NT2/D1 (cell line): ENCODE measurements around the gene ACTR5.

ENCODE experiments used
- DNase-seq: peaks from one replicate; pipeline ENCODE4 v3.0.0-alpha.2; 2011; ENCODE audit warnings: low read depth, low spot score
- H3K27me3 ChIP-seq: 2 replicates; pipeline ENCODE4 v1.6.0; 2011; ENCODE audit warnings: mild to moderate bottlenecking; ENCODE audit not compliant: insufficient read length, insufficient read depth
- H3K36me3 ChIP-seq: 2 replicates; pipeline ENCODE4 v1.6.1; 2011; ENCODE audit warnings: mild to moderate bottlenecking, low read length, mixed read lengths; ENCODE audit not compliant: insufficient read depth, insufficient read length
- H3K4me1 ChIP-seq: 2 replicates; pipeline ENCODE4 v1.5.1; 2011; ENCODE audit not compliant: insufficient read depth, insufficient read length
- H3K4me3 ChIP-seq: 2 replicates; pipeline ENCODE4 v1.5.1; 2011; ENCODE audit warnings: low read depth; ENCODE audit not compliant: insufficient read length
- H3K9ac ChIP-seq: 2 replicates; pipeline ENCODE4 v1.6.0; 2011; ENCODE audit warnings: low read depth; ENCODE audit not compliant: insufficient read length
- H3K9me3 ChIP-seq: 2 replicates; pipeline ENCODE4 v1.5.1; 2011; ENCODE audit warnings: mild to moderate bottlenecking, low read length; ENCODE audit not compliant: insufficient read depth
- SUZ12 ChIP-seq: IDR thresholded peaks from 2 replicates; pipeline ENCODE4 v1.6.1; 2011; ENCODE audit not compliant: insufficient read length, insufficient read depth; ENCODE audit errors: extremely low read depth
- YY1 ChIP-seq: IDR thresholded peaks from 2 replicates; pipeline ENCODE4 v1.6.1; 2011; ENCODE audit not compliant: insufficient read length, insufficient read depth
- ZNF274 ChIP-seq: IDR thresholded peaks from 2 replicates; pipeline ENCODE4 v1.6.1; 2011; ENCODE audit warnings: mild to moderate bottlenecking, low read depth, low read length

ACTR5 gene

DNA sequence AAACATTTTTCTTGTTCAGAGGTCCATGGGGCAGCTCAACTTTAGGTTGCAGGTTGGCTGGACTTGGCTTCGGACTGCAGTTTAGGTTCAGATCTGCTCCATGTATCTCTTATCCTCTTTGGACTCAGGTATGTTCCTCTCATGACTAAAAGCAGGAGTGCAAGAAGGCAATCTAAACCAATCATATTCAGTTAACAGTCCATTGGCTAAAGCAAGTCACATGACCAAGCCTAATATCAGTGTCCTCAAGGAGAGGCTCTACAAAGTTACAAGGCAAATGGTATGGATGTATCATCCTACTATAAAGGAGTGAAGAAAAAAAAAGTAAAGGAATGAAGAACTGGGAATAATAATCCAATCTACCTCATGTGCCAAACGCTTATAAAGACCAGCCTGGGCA, 2.5 kb upstream of the ACTR5 start:
- peaks cover 30% of the 10 kb centered on the region for H3K27me3 ChIP-seq
- no peak overlapping the region for H3K9ac ChIP-seq
- no peak for DNase-seq

DNA sequence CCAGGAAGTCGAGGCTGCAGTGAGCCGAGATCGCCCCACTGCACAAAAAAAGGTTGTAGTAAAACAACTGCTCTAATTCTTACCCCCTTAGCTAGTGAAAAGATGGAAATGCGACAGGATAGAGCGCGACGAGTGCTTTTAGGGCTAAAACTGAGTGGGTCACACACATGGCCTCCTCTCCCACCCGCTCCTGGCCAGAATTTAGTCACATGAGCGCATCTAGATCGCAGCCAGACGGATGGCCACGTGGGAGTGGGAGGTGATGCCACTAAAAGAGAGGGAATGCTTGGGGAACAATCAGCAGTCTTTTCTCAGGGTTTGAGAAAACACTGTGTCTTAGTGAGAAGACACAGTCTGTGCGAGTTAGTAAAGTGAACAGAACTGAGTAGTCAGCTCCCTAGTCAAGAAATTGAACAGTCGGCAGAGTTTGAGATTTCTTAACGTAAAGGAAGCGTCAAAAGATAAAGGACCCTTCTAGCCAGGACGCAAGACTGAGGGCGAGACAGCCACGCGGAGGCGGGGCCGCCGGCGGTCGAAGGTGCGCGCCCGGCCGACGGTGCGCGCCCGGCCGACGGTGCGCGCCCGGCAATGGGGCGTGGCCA, 664 bp upstream of the ACTR5 start:
- Histone ChIP-seq H3K36me3 (peaks cover 23% of the 10 kb centered on the region), H3K4me3 (no peak overlapping the region), H3K9me3 (no peaks in the 10 kb centered on the region), H3K9ac (no peak overlapping the region), H3K4me1 (peaks cover 4% of the 10 kb centered on the region), H3K27me3 (peaks cover 16% of the 10 kb centered on the region)
- no peak for TF ChIP-seq YY1
- no peak for TF ChIP-seq ZNF274
- no peak for TF ChIP-seq SUZ12
- no peak for DNase-seq

More for the DNA sequence above, 2.5 kb upstream of the ACTR5 start:
- Histone ChIP-seq H3K4me3 (no peak overlapping the region), H3K9me3 (no peaks in the 10 kb centered on the region), H3K36me3 (peaks cover 6% of the 10 kb centered on the region), H3K4me1 (peaks cover 4% of the 10 kb centered on the region)
- TF ChIP-seq YY1 (no peak), SUZ12 (no peak), ZNF274 (no peak)

DNA sequence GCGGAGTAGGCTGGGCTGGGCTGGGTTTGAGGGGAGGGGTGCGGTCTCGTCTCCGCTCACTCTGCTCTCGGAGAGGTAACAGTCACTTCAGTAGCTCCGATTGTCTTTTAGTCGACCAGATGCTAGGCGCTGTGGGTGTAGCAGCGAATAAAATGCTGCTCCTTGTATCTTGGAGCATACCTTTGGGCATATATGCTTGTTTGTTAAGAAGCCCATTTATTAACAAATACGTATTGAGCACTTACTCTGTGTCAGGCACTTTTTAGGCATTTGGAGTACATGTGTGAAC, 545 bp downstream of the ACTR5 start:
- Histone ChIP-seq H3K4me3 (peak overlapping the region; percentile 92), H3K9me3 (no peaks in the 10 kb centered on the region), H3K9ac (peak overlapping the region; percentile 98), H3K27me3 (peaks cover 16% of the 10 kb centered on the region), H3K36me3 (peaks cover 31% of the 10 kb centered on the region), H3K4me1 (peaks cover 4% of the 10 kb centered on the region)
- DNase-seq, result no peak
- TF ChIP-seq YY1, result no peak
- TF ChIP-seq ZNF274, result no peak
- no peak for TF ChIP-seq SUZ12

DNA sequence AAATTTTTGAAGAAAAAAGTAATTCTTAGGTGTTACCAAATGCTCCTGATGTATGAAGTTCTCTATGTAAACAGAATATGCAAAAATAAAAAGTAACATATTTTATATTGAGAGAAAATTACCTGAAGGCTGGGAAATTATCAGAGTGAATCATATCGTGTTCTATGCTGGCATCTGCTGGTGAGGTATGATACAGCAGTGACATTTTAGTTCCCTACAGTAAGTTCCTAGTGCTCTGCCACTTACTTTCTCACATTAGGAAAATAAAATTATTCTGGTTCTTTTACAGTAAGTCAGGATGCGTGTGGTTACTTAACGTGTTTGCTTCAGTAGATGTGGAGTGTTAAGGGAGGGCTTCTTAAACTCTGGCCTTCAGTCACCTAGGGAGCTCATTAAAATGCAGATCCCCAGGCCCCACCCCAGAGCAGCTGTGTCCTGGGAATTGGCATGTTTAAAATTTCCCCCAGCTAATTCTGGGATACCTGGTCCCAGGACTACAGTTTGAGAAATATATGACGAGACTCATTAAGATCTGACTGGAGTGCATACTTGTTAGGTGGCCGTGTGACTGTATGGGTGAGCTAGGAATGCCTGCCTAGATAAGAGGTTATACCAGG, 3.2 kb downstream of the ACTR5 start:
- DNase-seq, result no peak
- H3K4me3 ChIP-seq, result no peak overlapping the region

DNA sequence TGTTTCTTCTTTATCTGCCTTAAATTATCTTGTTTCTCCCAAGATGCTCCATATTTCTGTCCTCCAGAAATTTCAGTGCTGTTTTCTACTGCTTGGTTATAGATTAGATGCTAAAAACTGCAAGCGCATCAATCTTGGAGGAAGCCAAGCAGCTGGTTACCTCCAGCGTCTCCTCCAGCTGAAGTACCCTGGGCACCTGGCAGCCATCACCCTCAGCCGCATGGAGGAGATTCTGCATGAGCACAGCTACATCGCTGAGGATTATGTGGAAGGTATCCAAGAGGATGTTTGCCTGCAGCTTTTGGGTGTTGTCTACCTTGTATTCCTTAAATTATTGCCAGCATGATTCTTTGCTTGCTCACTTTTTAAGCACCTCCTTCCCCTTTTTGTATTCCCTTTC, 3.8 kb downstream of the ACTR5 start:
- peaks cover 7% of the 10 kb centered on the region for H3K27me3 ChIP-seq
- DNase-seq, result no peak
- peaks cover 57% of the 10 kb centered on the region for H3K36me3 ChIP-seq
- H3K9me3 ChIP-seq, result no peaks in the 10 kb centered on the region
- no peak overlapping the region for H3K4me3 ChIP-seq
- no peak for TF ChIP-seq SUZ12
- TF ChIP-seq YY1, result no peak
- TF ChIP-seq ZNF274, result no peak
- peaks cover 4% of the 10 kb centered on the region for H3K4me1 ChIP-seq
- no peak overlapping the region for H3K9ac ChIP-seq

More for the DNA sequence above, 3.2 kb downstream of the ACTR5 start:
- H3K27me3 ChIP-seq, result peaks cover 12% of the 10 kb centered on the region
- no peak overlapping the region for H3K9ac ChIP-seq
- H3K9me3 ChIP-seq, result no peaks in the 10 kb centered on the region
- peaks cover 4% of the 10 kb centered on the region for H3K4me1 ChIP-seq
- TF ChIP-seq YY1, result no peak
- H3K36me3 ChIP-seq, result peaks cover 52% of the 10 kb centered on the region

DNA sequence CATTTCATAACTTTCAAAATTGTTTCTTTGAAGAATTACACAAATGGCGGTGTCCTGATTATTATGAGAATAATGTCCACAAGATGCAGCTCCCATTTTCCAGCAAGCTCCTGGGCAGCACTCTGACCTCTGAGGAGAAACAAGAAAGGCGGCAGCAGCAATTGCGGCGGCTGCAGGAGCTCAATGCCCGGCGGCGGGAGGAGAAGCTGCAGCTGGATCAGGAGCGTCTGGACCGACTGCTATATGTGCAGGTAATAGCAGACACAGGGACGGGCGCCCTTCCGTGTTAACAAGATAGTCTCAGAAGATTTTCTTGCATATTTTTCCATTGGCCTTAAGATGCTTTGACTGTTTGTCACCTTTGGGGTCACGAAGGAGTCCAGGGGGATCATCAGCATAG, 6.7 kb downstream of the ACTR5 start:
- no peak for DNase-seq
- TF ChIP-seq ZNF274, result no peak
- no peak for TF ChIP-seq SUZ12
- no peak for TF ChIP-seq YY1
- Histone ChIP-seq H3K36me3 (peaks cover 83% of the 10 kb centered on the region), H3K9ac (no peak overlapping the region), H3K4me1 (no peaks in the 10 kb centered on the region), H3K27me3 (no peaks in the 10 kb centered on the region), H3K4me3 (no peak overlapping the region), H3K9me3 (no peaks in the 10 kb centered on the region)

DNA sequence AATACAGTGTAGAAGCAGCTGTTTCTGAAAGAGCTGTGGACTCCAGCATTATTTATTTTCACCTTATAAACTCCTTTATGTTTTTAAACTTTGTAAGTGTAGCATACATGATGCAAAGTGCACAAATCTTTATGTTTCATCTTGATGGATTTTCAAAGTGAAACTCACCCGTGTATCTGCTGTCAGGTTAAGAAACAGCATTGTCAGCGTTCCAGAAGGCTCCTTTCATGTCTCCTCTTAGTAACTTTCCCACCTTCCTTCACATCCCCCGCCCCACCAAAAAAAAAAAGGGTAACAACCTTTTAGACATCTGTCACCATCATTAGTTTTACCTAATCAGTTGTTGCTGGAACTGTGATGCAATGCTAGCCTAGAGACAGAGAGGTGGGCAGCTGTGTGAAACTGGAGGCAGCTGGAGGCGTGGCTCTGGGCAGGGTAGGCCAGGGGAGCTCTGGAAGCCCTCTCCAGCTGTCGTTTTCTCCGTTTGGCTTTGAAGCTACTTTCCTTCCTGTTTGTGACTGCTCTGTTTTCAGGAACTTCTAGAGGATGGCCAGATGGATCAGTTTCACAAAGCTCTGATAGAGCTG, 7.2 kb downstream of the ACTR5 start:
- peaks cover 84% of the 10 kb centered on the region for H3K36me3 ChIP-seq
- H3K9ac ChIP-seq, result no peak overlapping the region
- H3K9me3 ChIP-seq, result no peaks in the 10 kb centered on the region
- no peaks in the 10 kb centered on the region for H3K4me1 ChIP-seq
- H3K27me3 ChIP-seq, result no peaks in the 10 kb centered on the region
- no peak for TF ChIP-seq ZNF274
- no peak for TF ChIP-seq SUZ12
- TF ChIP-seq YY1, result no peak
- DNase-seq, result no peak
- H3K4me3 ChIP-seq, result no peak overlapping the region
